GM12873 (cell line): ENCODE measurements around the gene EPS8L1.

Source experiments
- CTCF ChIP-seq: IDR thresholded peaks from 2 replicates; pipeline ENCODE4 v1.5.1; 2012; ENCODE audit warnings: low read depth, mild to moderate bottlenecking, moderate library complexity, low read length, control low read depth; ENCODE audit not compliant: insufficient read depth; ENCODE audit errors: missing control alignments

Gene EPS8L1

GRCh38 chr19:55116232-55116858 lies 40.7 kb downstream of the EPS8L1 start:
- peak; percentile 6 for TF ChIP-seq CTCF

GRCh38 chr19:55116859-55117662 lies 41.4 kb downstream of the EPS8L1 start, which contains the start of gene PPP1R12C:
TSS of gene PPP1R12C (minus strand) at chr19:55117637. CDS start at chr19:55117543, 94 bp downstream.
- no peak for TF ChIP-seq CTCF

- TF ChIP-seq CTCF = no peak
These were observed 42.2 kb downstream of the EPS8L1 start for GRCh38 chr19:55117663-55118391.

- no peak for TF ChIP-seq CTCF
These were observed 42.8 kb downstream of the EPS8L1 start for GRCh38 chr19:55118401-55118991.

- TF ChIP-seq CTCF = no peak
These were observed 43.4 kb downstream of the EPS8L1 start for GRCh38 chr19:55119053-55119452.

- no peak for TF ChIP-seq CTCF
These were observed 55.8 kb downstream of the EPS8L1 start for GRCh38 chr19:55131421-55131820.
